HG03520 (cell line): ENCODE data around the gene CAMTA1.

Experiments used
- ATAC-seq: cut with Tn5 transposase; IDR thresholded peaks from one replicate; pipeline ENCODE4 v1.9.1; 2021; ENCODE audit warnings: mild to moderate bottlenecking, moderate library complexity; ENCODE audit not compliant: unreplicated experiment

The CAMTA1 gene

GRCh38 chr1:6871300-6871972, 86.2 kb downstream of the CAMTA1 start:
- no peak for ATAC-seq

- no peak for ATAC-seq
These were observed 87.5 kb downstream of the CAMTA1 start for GRCh38 chr1:6872573-6873261.

DNA sequence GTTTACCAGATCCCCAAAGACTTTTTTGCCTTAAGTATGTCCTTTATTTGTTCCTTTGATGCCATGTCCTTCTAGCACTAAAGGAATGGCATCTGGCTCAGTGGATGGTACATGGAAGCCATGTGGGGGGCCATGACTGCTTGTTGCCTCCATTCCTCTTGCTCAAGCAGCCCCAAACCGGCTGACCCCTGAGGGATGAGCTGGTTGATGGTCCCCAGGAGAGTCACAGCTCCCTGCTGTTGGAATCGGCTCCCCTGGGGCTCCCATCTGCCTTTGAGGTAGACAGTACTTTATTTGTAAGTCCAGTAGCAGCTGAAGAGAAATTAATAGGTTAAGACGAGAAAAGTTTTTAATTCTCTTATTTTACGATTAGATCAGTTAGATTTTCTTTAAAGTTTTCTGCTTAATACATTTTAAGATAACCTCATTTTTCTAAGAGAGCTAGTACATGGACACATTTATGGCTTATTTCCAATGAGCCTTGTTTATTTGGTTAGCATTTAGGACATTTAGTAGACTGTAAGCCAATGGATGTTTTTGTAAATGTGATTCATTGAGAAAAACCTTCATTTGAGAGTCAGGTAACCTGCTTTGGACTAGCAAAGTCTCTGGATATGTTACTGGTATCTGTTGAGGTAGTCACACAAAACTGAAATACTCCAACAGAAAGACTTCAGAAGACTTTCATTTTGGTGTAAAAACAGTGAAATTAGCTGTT, 88.2 kb downstream of the CAMTA1 start:
- ATAC-seq = no peak

GRCh38 chr1:6874298-6874697, 89.0 kb downstream of the CAMTA1 start:
- ATAC-seq = no peak

DNA sequence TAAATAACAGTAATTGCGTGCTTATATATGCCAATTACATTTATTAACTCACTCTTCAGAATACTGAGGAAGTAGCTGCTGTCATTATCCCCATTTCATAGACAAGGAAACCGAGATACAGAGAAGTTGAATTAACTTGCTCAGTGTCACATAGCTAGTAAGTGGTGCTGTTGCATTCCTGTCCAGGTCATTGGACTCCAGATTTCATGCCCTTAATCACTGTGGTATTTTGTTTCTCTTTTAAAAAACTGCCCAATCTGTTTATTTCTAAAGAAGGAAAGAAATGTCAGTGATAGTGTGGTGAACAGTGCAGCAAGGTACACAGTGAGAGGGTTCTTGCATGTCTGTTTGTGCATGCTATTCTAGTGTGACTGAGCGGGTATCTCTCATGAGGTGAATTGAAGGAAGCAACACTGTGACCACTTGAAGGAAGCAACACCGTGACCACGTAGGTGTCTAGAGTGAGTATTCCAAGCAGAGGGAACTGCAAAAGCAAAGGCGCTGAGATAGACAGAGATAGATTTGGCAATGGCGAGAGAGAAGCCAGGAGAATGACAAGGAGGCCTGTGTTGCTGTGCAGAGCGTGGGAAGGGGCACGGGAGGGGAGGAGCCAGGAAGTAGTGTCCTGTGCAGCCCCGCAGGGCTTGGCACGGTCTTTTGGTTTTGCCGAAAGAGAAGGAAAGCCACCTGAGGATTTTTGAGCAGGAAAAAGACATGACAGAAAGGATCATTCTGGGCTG, 95.9 kb downstream of the CAMTA1 start:
- no peak for ATAC-seq

- no peak for ATAC-seq
These were observed 97.2 kb downstream of the CAMTA1 start for GRCh38 chr1:6882414-6882813.

DNA sequence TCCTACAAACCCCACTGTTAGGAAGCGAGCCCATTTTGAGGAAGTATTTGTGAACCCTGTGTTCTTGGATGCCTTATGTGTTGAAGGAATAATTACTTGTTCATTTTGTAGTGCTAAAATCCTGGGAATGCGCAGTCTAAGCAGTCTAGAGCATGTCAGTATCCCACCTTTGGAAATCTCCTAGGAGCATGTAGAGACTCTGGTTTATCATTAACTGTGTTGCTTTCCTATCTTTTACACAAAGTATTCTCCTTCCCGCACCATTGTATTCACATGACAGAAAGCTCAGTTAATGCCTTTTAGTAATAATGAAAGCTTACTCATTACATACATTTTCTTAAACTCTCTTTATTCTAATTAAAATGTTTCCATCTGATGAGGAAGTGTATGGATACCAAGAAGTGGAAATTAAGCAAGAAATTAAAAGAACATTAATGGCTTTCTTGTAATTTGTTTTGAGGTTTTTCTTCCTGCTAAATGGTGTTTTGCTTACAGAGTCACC, 99.4 kb downstream of the CAMTA1 start:
- no peak for ATAC-seq

GRCh38 chr1:6885426-6885825, 100.2 kb downstream of the CAMTA1 start:
- no peak for ATAC-seq

DNA sequence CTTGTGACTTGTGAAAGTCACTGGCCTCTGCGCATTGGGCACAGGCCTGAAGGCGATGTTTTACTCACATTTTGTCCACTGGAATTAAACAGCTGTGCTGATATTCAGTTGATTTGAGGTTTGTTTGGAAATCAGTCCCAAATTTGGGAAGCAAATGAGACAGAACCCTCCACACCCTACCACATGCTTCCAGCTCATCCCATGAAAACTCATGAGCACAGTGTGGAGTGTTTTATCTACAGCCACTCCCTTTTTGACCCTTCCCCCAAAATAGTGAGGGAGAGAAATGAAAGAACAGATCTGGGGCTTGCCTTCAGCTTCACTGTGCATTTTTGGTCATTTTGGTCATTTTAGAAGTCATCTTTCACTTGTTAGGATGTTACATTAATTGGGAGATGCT, 101.3 kb downstream of the CAMTA1 start:
- no peak for ATAC-seq

GRCh38 chr1:6888268-6888667, 103.0 kb downstream of the CAMTA1 start:
- no peak for ATAC-seq

GRCh38 chr1:6888870-6889269, 103.6 kb downstream of the CAMTA1 start:
- no peak for ATAC-seq

DNA sequence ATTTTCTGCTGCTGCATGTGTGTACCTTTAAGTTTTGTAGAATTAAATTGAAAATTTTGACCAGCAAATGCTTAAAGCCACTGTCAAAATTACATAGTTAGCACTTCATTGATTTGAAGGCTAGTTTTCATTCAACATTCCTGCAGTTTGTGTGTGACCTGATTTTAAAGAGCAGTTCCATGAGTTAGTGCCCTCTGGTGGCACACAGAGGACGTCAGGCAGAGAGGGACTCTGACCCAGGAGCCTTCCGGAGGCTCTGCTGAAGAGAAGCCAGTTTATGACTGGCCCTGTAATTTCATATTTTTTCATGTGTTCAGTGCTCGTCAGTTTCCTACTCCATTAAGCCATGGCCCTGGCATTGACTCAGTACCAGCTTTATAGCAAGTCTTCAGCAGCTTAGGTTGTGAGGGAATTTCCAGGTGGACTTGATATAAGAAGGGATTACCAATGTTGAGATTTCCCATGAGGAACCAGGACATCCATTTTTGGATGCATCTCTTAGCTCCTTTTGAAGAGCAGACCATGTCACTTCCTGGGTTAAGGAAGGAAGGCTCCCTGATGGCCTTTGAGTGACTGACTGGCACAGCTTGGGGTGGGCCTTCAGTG, 104.7 kb downstream of the CAMTA1 start:
- ATAC-seq = no peak

GRCh38 chr1:6890686-6891085, 105.4 kb downstream of the CAMTA1 start:
- no peak for ATAC-seq

- ATAC-seq = no peak
These were observed 106.7 kb downstream of the CAMTA1 start for GRCh38 chr1:6891781-6892579.

DNA sequence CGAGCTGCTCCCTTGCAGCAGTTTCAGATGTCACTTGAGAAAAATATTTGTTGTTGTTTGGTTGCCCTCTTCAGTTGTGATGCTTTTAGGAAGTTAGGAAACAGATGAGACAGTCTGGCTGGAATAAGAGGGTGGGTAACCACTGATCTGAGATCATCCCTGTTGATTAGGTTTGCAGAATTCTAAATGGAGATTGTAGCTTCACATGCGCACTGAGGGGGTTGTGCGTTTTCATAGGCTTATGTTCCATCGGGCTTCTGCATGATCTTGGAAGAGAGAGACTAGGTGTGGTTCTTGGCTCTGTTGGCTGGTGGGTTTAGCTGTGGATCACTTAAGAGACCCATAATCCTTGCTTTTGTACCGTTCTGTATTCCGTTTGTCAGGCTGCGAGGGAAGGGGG, 108.1 kb downstream of the CAMTA1 start:
- no peak for ATAC-seq

- no peak for ATAC-seq
These were observed 111.9 kb downstream of the CAMTA1 start for GRCh38 chr1:6897138-6897537.

DNA sequence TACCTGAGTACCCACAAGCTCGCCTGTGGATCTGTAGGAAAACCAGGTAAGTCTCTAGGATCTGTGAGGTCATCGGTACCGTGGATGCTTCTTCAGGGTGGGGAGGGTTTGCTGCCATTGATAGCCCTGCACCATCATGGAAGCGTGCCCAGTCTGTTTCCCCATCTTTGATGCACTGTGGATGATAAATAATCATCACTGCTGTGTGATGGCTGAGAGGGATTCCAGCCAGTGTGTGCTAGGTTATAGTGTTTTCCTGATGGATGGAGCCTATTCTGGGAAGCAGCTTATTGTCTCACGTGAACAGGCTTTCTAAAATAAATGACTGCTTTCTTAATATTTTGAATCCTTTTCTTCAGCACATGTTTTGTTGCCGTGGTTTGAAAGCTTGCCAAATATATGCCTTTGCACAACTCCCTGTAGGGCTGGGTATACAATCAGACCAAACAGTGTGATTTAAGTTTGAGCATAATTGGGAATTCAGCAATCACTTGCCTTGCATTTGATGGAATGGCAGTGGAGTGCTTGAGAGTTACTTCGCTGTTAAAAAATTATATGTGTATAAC, 113.8 kb downstream of the CAMTA1 start:
- ATAC-seq = no peak

GRCh38 chr1:6899621-6900020, 114.4 kb downstream of the CAMTA1 start:
- no peak for ATAC-seq

GRCh38 chr1:6902153-6902552, 116.9 kb downstream of the CAMTA1 start:
- ATAC-seq = no peak
